Measurements from ENCODE around the gene SGPP2. TPM values are rescaled to one million over a fixed set of nuclear protein-coding genes. Genes with fewer than 3 reads are reported as not detected.
"Not testable (repeated sequence)": the region's sequence is repeated elsewhere in the genome, so short reads cannot be mapped to it uniquely, and the experiment has no call there.

Gene SGPP2
- total RNA-seq, 1 experiment from 2014 or later: 0.09 TPM

DNA sequence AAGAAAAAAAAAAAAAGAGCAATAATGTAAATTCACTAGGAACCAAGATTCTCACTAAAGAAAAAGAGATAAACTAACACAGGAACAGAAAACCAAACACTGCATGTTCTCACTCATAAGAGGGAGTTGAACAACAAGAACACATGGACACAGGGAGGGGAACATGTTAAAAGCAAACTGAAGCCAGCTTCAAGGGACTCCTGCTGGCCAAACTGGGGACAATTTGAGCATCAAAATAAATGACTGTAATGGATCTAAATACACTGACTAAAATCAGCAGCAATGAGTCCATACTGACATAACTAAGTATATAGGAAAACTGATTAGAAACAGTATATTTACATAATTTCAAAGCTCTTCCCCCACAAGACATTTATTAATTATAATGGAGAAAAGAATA, 158.6 kb downstream of the SGPP2 start:
- no TSS peak for BruUV-seq (replicated peaks)
- DNase-seq (ENCODE audit: low spot score): peak; percentile 40
- H3K4me3 ChIP-seq (ENCODE audit: low read depth, low read length, poor library complexity, severe bottlenecking): no peak overlapping the region
- ChIA-PET CTCF (no interaction called here), POLR2A (ENCODE audit: low non-redundant PET) (no interaction called here)
- intact Hi-C loops (cut with micrococcal nuclease; ENCODE audit: unreplicated experiment): no loop called here
- TF ChIP-seq, protein P1, sequence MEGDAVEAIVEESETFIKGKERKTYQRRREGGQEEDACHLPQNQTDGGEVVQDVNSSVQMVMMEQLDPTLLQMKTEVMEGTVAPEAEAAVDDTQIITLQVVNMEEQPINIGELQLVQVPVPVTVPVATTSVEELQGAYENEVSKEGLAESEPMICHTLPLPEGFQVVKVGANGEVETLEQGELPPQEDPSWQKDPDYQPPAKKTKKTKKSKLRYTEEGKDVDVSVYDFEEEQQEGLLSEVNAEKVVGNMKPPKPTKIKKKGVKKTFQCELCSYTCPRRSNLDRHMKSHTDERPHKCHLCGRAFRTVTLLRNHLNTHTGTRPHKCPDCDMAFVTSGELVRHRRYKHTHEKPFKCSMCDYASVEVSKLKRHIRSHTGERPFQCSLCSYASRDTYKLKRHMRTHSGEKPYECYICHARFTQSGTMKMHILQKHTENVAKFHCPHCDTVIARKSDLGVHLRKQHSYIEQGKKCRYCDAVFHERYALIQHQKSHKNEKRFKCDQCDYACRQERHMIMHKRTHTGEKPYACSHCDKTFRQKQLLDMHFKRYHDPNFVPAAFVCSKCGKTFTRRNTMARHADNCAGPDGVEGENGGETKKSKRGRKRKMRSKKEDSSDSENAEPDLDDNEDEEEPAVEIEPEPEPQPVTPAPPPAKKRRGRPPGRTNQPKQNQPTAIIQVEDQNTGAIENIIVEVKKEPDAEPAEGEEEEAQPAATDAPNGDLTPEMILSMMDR (conservative IDR thresholded peaks at IDR 0.05; ENCODE audit: low read depth, low read length): peak; percentile 47
- TF ChIP-seq EZH2 (IDR thresholded peaks at IDR 0.05; ENCODE audit: borderline replicate concordance, low read depth, low read length, poor library complexity, severe bottlenecking): no peak
- peaks cover 27% of the 10 kb centered on the region for H3K4me1 ChIP-seq (ENCODE audit: insufficient read depth, low read length, poor library complexity, severe bottlenecking)
- H3K27me3 ChIP-seq (replicated peaks; ENCODE audit: insufficient read depth, low read depth, low read length, poor library complexity): no peaks in the 10 kb centered on the region
- H3K27ac ChIP-seq (ENCODE audit: low read depth, low read length, poor library complexity, severe bottlenecking): no peak overlapping the region
- H3K9me3 ChIP-seq (ENCODE audit: low read depth, low read length, poor library complexity, severe bottlenecking): peaks cover 7% of the 10 kb centered on the region
- peaks cover 3% of the 10 kb centered on the region for H3K36me3 ChIP-seq (ENCODE audit: insufficient read depth, low read length, poor library complexity, severe bottlenecking)

DNA sequence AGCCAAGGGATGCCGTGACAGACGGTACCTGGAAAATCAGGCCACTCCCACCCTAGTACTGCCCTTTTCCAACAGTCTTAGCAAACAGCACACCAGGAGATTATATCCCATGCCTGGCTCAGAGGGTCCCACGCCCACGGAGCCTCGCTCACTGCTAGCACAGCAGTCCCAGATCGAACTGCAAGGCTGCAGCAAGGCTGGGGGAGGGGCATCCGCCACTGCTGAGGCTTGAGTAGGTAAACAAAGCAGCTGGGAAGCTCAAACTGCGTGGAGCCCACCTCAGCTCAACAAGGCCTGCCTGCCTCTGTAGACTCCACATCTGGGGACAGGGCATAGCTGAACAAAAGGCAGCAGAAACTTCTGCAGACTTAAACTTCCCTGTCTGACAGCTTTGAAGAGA, 160.2 kb downstream of the SGPP2 start:
- DNase-seq (ENCODE audit: low spot score); POLR2A ChIA-PET (ENCODE audit: low non-redundant PET); H3K4me3 ChIP-seq (ENCODE audit: low read depth, low read length, poor library complexity, severe bottlenecking); H3K9me3 ChIP-seq (ENCODE audit: low read depth, low read length, poor library complexity, severe bottlenecking); H3K36me3 ChIP-seq (ENCODE audit: insufficient read depth, low read length, poor library complexity, severe bottlenecking); BruUV-seq (replicated peaks); H3K27me3 ChIP-seq (replicated peaks; ENCODE audit: insufficient read depth, low read depth, low read length, poor library complexity); intact Hi-C loops (cut with micrococcal nuclease; ENCODE audit: unreplicated experiment); H3K27ac ChIP-seq (ENCODE audit: low read depth, low read length, poor library complexity, severe bottlenecking); CTCF ChIA-PET: not testable (repeated sequence)
- H3K4me1 ChIP-seq (ENCODE audit: insufficient read depth, low read length, poor library complexity, severe bottlenecking): peaks cover 17% of the 10 kb centered on the region

DNA sequence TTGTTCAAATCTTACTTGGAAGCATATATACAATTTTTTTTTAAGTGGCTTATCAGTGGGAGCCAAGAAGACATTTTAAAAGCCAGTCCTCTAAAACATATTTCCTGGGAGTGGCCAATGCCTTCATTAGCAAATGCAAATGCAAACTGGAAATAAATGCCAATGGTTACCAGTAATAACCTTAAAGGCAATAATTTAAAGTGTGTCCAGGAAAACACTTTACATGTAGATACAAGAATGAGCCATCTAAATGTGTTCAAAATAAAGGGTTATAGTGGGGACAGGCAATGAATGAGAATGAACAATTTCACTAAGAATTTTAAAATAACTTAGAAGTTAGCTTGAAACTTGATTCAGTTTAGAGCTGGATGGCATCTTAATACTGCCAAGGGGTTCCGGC, 167.3 kb downstream of the SGPP2 start:
- H3K36me3 ChIP-seq (ENCODE audit: insufficient read depth, low read length, poor library complexity, severe bottlenecking): peaks cover 13% of the 10 kb centered on the region
- ChIA-PET CTCF (interaction anchor here (0.6 kb wide), 1 partner anchor 63 kb away, joined by 3 read pairs; no protein-coding TSS in a partner anchor), POLR2A (ENCODE audit: low non-redundant PET) (no interaction called here)
- no TSS peak for BruUV-seq (replicated peaks)
- no peak for TF ChIP-seq EZH2 (IDR thresholded peaks at IDR 0.05; ENCODE audit: borderline replicate concordance, low read depth, low read length, poor library complexity, severe bottlenecking)
- TF ChIP-seq, protein P1 (conservative IDR thresholded peaks at IDR 0.05; ENCODE audit: low read depth, low read length): no peak
- H3K4me3 ChIP-seq (ENCODE audit: low read depth, low read length, poor library complexity, severe bottlenecking): no peak overlapping the region
- no peaks in the 10 kb centered on the region for H3K27me3 ChIP-seq (replicated peaks; ENCODE audit: insufficient read depth, low read depth, low read length, poor library complexity)
- intact Hi-C loops (cut with micrococcal nuclease; ENCODE audit: unreplicated experiment): no loop called here
- H3K4me1 ChIP-seq (ENCODE audit: insufficient read depth, low read length, poor library complexity, severe bottlenecking): peaks cover 5% of the 10 kb centered on the region
- peak overlapping the region; percentile 10 for H3K27ac ChIP-seq (ENCODE audit: low read depth, low read length, poor library complexity, severe bottlenecking)
- H3K9me3 ChIP-seq (ENCODE audit: low read depth, low read length, poor library complexity, severe bottlenecking): no peaks in the 10 kb centered on the region
- DNase-seq (ENCODE audit: low spot score): no peak

DNA sequence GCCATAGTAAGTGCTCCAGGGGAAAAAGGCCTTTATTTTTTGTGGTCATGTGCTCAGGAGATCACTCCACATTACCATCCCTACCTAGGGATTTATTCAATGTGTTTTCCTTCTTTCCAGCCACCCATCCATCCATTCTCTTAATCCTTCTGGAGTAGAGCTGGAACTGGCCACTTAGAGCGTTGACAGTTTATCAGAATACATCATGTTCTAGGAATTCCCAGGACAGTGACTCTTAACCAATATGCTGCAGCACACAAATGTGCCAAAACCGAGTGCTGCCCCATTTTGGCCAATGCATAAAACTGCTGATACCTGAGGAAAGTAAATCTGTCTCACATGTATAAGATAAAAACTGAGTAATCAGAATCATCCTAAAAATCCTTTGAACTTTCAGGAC, 167.8 kb downstream of the SGPP2 start:
- Histone ChIP-seq H3K4me3 (ENCODE audit: low read depth, low read length, poor library complexity, severe bottlenecking) (no peak overlapping the region), H3K4me1 (ENCODE audit: insufficient read depth, low read length, poor library complexity, severe bottlenecking) (peaks cover 5% of the 10 kb centered on the region), H3K9me3 (ENCODE audit: low read depth, low read length, poor library complexity, severe bottlenecking) (no peaks in the 10 kb centered on the region), H3K27ac (ENCODE audit: low read depth, low read length, poor library complexity, severe bottlenecking) (no peak overlapping the region), H3K36me3 (ENCODE audit: insufficient read depth, low read length, poor library complexity, severe bottlenecking) (peaks cover 13% of the 10 kb centered on the region), H3K27me3 (replicated peaks; ENCODE audit: insufficient read depth, low read depth, low read length, poor library complexity) (no peaks in the 10 kb centered on the region)
- CTCF ChIA-PET: no interaction called here
- TF ChIP-seq, protein P1 (conservative IDR thresholded peaks at IDR 0.05; ENCODE audit: low read depth, low read length): no peak
- no peak for TF ChIP-seq EZH2 (IDR thresholded peaks at IDR 0.05; ENCODE audit: borderline replicate concordance, low read depth, low read length, poor library complexity, severe bottlenecking)
- POLR2A ChIA-PET (ENCODE audit: low non-redundant PET): no interaction called here
- DNase-seq (ENCODE audit: low spot score): no peak
- BruUV-seq (replicated peaks): no TSS peak
- intact Hi-C loops (cut with micrococcal nuclease; ENCODE audit: unreplicated experiment): no loop called here
